ENCODE results near the gene SH2D2A.

- TF ChIP-seq CTCF (IDR thresholded peaks at IDR 0.05; ENCODE audit: low read depth, low read length) (no peak), MAX (IDR thresholded peaks at IDR 0.05; ENCODE audit: low read depth, low read length) (no peak), POLR2A (IDR thresholded peaks at IDR 0.05; ENCODE audit: extremely low read depth, insufficient read length) (no peak)
These were observed 50.1 kb downstream of the SH2D2A start for GRCh38 chr1:156766298-156767100.

Data from NB4 (cell line).